ENCODE data around the gene C12orf60. TPM values are rescaled to one million over a fixed set of nuclear protein-coding genes. Genes with fewer than 3 reads are reported as not detected.
"Not testable (repeated sequence)": the region's sequence is repeated elsewhere in the genome, so short reads cannot be mapped to it uniquely, and the experiment has no call there.

C12orf60 gene
- total RNA-seq, result 1.3 to 1.7 TPM (median 1.4 TPM) in 3 replicates

GRCh38 chr12:14803011-14803829 lies at the start of gene C12orf60, which contains the start of gene WBP11:
TSS of gene C12orf60 (plus strand) at chr12:14803670. CDS start at chr12:14822936, 19,266 bp downstream.
TSS of gene WBP11 (minus strand) at chr12:14803478. CDS start at chr12:14801383, 2,095 bp downstream.
- no peak for TF ChIP-seq CTCF (IDR thresholded peaks at IDR 0.05; ENCODE audit: unreplicated experiment)
- no peaks in the 10 kb centered on the region for H3K9me3 Mint-ChIP-seq
- H3K36me3 Mint-ChIP-seq, result peaks cover 7% of the 10 kb centered on the region
- peaks cover 18% of the 10 kb centered on the region for H3K4me1 Mint-ChIP-seq
- no peak within 1 kb of the TSS for H3K4me3 Mint-ChIP-seq
- no peak within 1 kb of the TSS for H3K27ac Mint-ChIP-seq
- peak; percentile 71 to 87 for DNase-seq (ENCODE audit: low spot score in 2 of 2, unreplicated experiment in 2 of 2)
- H3K27me3 Mint-ChIP-seq (ENCODE audit: low read depth), result no peaks in the 10 kb centered on the region

GRCh38 chr12:14756334-14757143 lies 46.9 kb upstream of the C12orf60 start:
- peak in 1 of 2 experiments; percentile 42 for DNase-seq (ENCODE audit: low spot score in 2 of 2, unreplicated experiment in 2 of 2)
- Mint-ChIP-seq H3K4me3 (peak overlapping the region; percentile 38), H3K27ac (peak overlapping the region; percentile 54)

GRCh38 chr12:14759711-14760280 lies 43.7 kb upstream of the C12orf60 start:
- H3K9me3 Mint-ChIP-seq, result peaks cover 23% of the 10 kb centered on the region
- H3K4me3 Mint-ChIP-seq; DNase-seq (ENCODE audit: low spot score in 2 of 2, unreplicated experiment in 2 of 2); H3K27ac Mint-ChIP-seq; H3K27me3 Mint-ChIP-seq (ENCODE audit: low read depth): not testable (repeated sequence)
- H3K4me1 Mint-ChIP-seq, result peaks cover 14% of the 10 kb centered on the region
- H3K36me3 Mint-ChIP-seq, result peaks cover 32% of the 10 kb centered on the region

More at GRCh38 chr12:14756334-14757143, 46.9 kb upstream of the C12orf60 start:
- peak; percentile 64 for TF ChIP-seq CTCF (IDR thresholded peaks at IDR 0.05; ENCODE audit: unreplicated experiment)
- Mint-ChIP-seq H3K27me3 (ENCODE audit: low read depth) (no peaks in the 10 kb centered on the region), H3K9me3 (peaks cover 12% of the 10 kb centered on the region), H3K4me1 (peaks cover 14% of the 10 kb centered on the region), H3K36me3 (peaks cover 20% of the 10 kb centered on the region)

GRCh38 chr12:14765398-14765797 lies 38.1 kb upstream of the C12orf60 start:
- peaks cover 47% of the 10 kb centered on the region for H3K36me3 Mint-ChIP-seq
- peaks cover 28% of the 10 kb centered on the region for H3K9me3 Mint-ChIP-seq
- DNase-seq (ENCODE audit: low spot score in 2 of 2, unreplicated experiment in 2 of 2), result no peak
- H3K4me1 Mint-ChIP-seq, result peaks cover 14% of the 10 kb centered on the region
- no peaks in the 10 kb centered on the region for H3K27me3 Mint-ChIP-seq (ENCODE audit: low read depth)
- H3K4me3 Mint-ChIP-seq, result no peak overlapping the region
- TF ChIP-seq CTCF (IDR thresholded peaks at IDR 0.05; ENCODE audit: unreplicated experiment), result no peak
- H3K27ac Mint-ChIP-seq, result no peak overlapping the region

- not testable (repeated sequence) for H3K27ac Mint-ChIP-seq
Measured at GRCh38 chr12:14766020-14766419, 37.5 kb upstream of the C12orf60 start.

GRCh38 chr12:14766649-14767215 lies 36.7 kb upstream of the C12orf60 start:
- H3K27me3 Mint-ChIP-seq (ENCODE audit: low read depth), result no peaks in the 10 kb centered on the region
- H3K36me3 Mint-ChIP-seq, result peaks cover 36% of the 10 kb centered on the region
- H3K4me1 Mint-ChIP-seq, result peaks cover 18% of the 10 kb centered on the region
- H3K4me3 Mint-ChIP-seq, result no peak overlapping the region
- no peak for DNase-seq (ENCODE audit: low spot score in 2 of 2, unreplicated experiment in 2 of 2)
- H3K27ac Mint-ChIP-seq, result peak overlapping the region; percentile 34
- H3K9me3 Mint-ChIP-seq, result peaks cover 22% of the 10 kb centered on the region
- TF ChIP-seq CTCF (IDR thresholded peaks at IDR 0.05; ENCODE audit: unreplicated experiment), result no peak

More at GRCh38 chr12:14766020-14766419, 37.5 kb upstream of the C12orf60 start:
- H3K4me3 Mint-ChIP-seq; H3K27me3 Mint-ChIP-seq (ENCODE audit: low read depth); DNase-seq (ENCODE audit: low spot score in 2 of 2, unreplicated experiment in 2 of 2): not testable (repeated sequence)
- H3K4me1 Mint-ChIP-seq, result peaks cover 14% of the 10 kb centered on the region
- peaks cover 28% of the 10 kb centered on the region for H3K9me3 Mint-ChIP-seq
- peaks cover 43% of the 10 kb centered on the region for H3K36me3 Mint-ChIP-seq
